ENCODE results near the gene APBA2. TPM values are rescaled to one million over a fixed set of nuclear protein-coding genes. Genes with fewer than 3 reads are reported as not detected.

Gene APBA2
- total and polyA plus RNA-seq, 2 of the 13 experiments (the other 11 are each of a cell fraction or from before 2014, with no cell fraction given) = 0.62 to 2.3 TPM

- POLR2A ChIA-PET = no interaction called here
- Histone ChIP-seq H3K36me3 (replicated peaks in 1 of 2; ENCODE audit: control insufficient read depth in 1 of 2, insufficient read depth in 2 of 2, low read length in 2 of 2) (no peaks in the 10 kb centered on the region), H4K20me1 (ENCODE audit: insufficient read depth, low read length) (no peaks in the 10 kb centered on the region), H3K4me2 (ENCODE audit: low read depth, low read length) (no peak overlapping the region), H2AFZ (ENCODE audit: low read length) (no peak overlapping the region), H3K79me2 (ENCODE audit: insufficient read depth, low read length) (no peaks in the 10 kb centered on the region), H3K9ac (ENCODE audit: insufficient read depth, low read depth, low read length) (no peak overlapping the region), H3K4me1 (ENCODE audit: insufficient read depth, low read length) (no peaks in the 10 kb centered on the region), H3K9me3 (ENCODE audit: low read length) (peaks cover 9% of the 10 kb centered on the region; the same call in 1 of the 2 replicates), H3K27ac (ENCODE audit: extremely low read length, insufficient read depth, low read length) (no peak overlapping the region), H3K4me3 (replicated peaks in 1 of 3; ENCODE audit: insufficient read depth in 1 of 3, low read depth in 2 of 3, low read length in 3 of 3) (no peak overlapping the region), H3K27me3 (ENCODE audit: control insufficient read depth in 1 of 2, insufficient read depth in 2 of 2, low read length in 2 of 2) (no peaks in the 10 kb centered on the region; a peak in 1 of 5 replicates)
- in situ Hi-C loops (cut with HindIII; ENCODE audit: extremely low pct_ligation_motif_present, low pct_unique_long_range_greater_than_20kb) (no loop called here), intact Hi-C loops (cut with micrococcal nuclease; ENCODE audit: unreplicated experiment) (no loop called here)
- FAIRE-seq (no peak), ATAC-seq (no peak), DNase-seq (ENCODE audit: low spot score) (no peak)
- 66% methylated on average over 16 of the region's 31 CpGs for WGBS (ENCODE audit: low lambda C conversion rate)
- BruUV-seq (replicated peaks) = no TSS peak
- CTCF ChIA-PET (ENCODE audit: low intra/inter-chr PET ratio, low total read pairs) = no interaction called here
- TF ChIP-seq ZNF639 (CRISPR knock-in tag; conservative IDR thresholded peaks at IDR 0.05) (no peak), LBX2 (CRISPR knock-in tag; IDR thresholded peaks at IDR 0.05; ENCODE audit: borderline replicate concordance) (no peak), KAT8 (CRISPR knock-in tag; IDR thresholded peaks at IDR 0.05) (no peak), PHB2 (IDR thresholded peaks at IDR 0.05; ENCODE audit: partially characterized antibody) (no peak), ARHGAP35 (CRISPR knock-in tag; IDR thresholded peaks at IDR 0.05; ENCODE audit: borderline replicate concordance) (no peak)
Measured at GRCh38 chr15:29159771-29160455, 274.1 kb downstream of the APBA2 start.

- FAIRE-seq (no peak), DNase-seq (ENCODE audit: low spot score) (no peak), ATAC-seq (no peak)
- ChIA-PET POLR2A (no interaction called here), CTCF (ENCODE audit: low intra/inter-chr PET ratio, low total read pairs) (no interaction called here)
- no peak overlapping the region for H3K4me3 ChIP-seq (replicated peaks in 1 of 3; ENCODE audit: insufficient read depth in 1 of 3, low read depth in 2 of 3, low read length in 3 of 3)
- no peaks in the 10 kb centered on the region for H4K20me1 ChIP-seq (ENCODE audit: insufficient read depth, low read length)
- no peak overlapping the region for H3K9ac ChIP-seq (ENCODE audit: insufficient read depth, low read depth, low read length)
- no peak overlapping the region for H3K4me2 ChIP-seq (ENCODE audit: low read depth, low read length)
- intact Hi-C loops (cut with micrococcal nuclease; ENCODE audit: unreplicated experiment) (no loop called here), in situ Hi-C loops (cut with HindIII; ENCODE audit: extremely low pct_ligation_motif_present, low pct_unique_long_range_greater_than_20kb) (no loop called here)
- peaks cover 9% of the 10 kb centered on the region; the same call in 1 of the 2 replicates for H3K9me3 ChIP-seq (ENCODE audit: low read length)
- H2AFZ ChIP-seq (ENCODE audit: low read length) = no peak overlapping the region
- no TSS peak for BruUV-seq (replicated peaks)
- H3K4me1 ChIP-seq (ENCODE audit: insufficient read depth, low read length) = no peaks in the 10 kb centered on the region
- no peak overlapping the region for H3K27ac ChIP-seq (ENCODE audit: extremely low read length, insufficient read depth, low read length)
- no peaks in the 10 kb centered on the region for H3K79me2 ChIP-seq (ENCODE audit: insufficient read depth, low read length)
- 35% methylated on average over 5 of the region's 5 CpGs for WGBS (ENCODE audit: low lambda C conversion rate)
- H3K36me3 ChIP-seq (replicated peaks in 1 of 2; ENCODE audit: control insufficient read depth in 1 of 2, insufficient read depth in 2 of 2, low read length in 2 of 2) = no peaks in the 10 kb centered on the region
- no peaks in the 10 kb centered on the region for H3K27me3 ChIP-seq (ENCODE audit: control insufficient read depth in 1 of 2, insufficient read depth in 2 of 2, low read length in 2 of 2)
- TF ChIP-seq ZFP62 (CRISPR knock-in tag; IDR thresholded peaks at IDR 0.05) = no peak
- TF ChIP-seq ZBTB4 (CRISPR knock-in tag; IDR thresholded peaks at IDR 0.05; ENCODE audit: borderline replicate concordance) = no peak
- TF ChIP-seq ZNF746 (CRISPR knock-in tag; IDR thresholded peaks at IDR 0.05) = no peak
- TF ChIP-seq CENPBD1 (CRISPR knock-in tag; IDR thresholded peaks at IDR 0.05; ENCODE audit: borderline replicate concordance, low read depth) = no peak
- TF ChIP-seq ZNF335 (CRISPR knock-in tag; IDR thresholded peaks at IDR 0.05) = no peak
- TF ChIP-seq ZBTB1 (CRISPR knock-in tag; IDR thresholded peaks at IDR 0.05; ENCODE audit: borderline replicate concordance) = no peak
- TF ChIP-seq ZC3H13 (CRISPR knock-in tag; IDR thresholded peaks at IDR 0.05) = no peak
- no peak for TF ChIP-seq FLYWCH1 (CRISPR knock-in tag; IDR thresholded peaks at IDR 0.05)
Measured at GRCh38 chr15:29162411-29162810, 276.6 kb downstream of the APBA2 start.

All from HepG2 (cell line).